Measurements from ENCODE around the gene PFDN5. TPM values are rescaled to one million over a fixed set of nuclear protein-coding genes. Genes with fewer than 3 reads are reported as not detected.

The PFDN5 gene
- total and polyA plus RNA-seq, 9 of the 15 experiments (the other 6 are each of a cell fraction or from before 2014, with no cell fraction given) = 361 to 1,636 (median 742) TPM

- TF ChIP-seq, protein P1, sequence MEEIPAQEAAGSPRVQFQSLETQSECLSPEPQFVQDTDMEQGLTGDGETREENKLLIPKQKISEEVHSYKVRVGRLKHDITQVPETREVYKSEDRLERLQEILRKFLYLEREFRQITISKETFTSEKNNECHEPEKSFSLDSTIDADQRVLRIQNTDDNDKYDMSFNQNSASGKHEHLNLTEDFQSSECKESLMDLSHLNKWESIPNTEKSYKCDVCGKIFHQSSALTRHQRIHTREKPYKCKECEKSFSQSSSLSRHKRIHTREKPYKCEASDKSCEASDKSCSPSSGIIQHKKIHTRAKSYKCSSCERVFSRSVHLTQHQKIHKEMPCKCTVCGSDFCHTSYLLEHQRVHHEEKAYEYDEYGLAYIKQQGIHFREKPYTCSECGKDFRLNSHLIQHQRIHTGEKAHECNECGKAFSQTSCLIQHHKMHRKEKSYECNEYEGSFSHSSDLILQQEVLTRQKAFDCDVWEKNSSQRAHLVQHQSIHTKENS (CRISPR knock-in tag; IDR thresholded peaks at IDR 0.05) = no peak
- no peak for TF ChIP-seq ARID4B (CRISPR knock-in tag; IDR thresholded peaks at IDR 0.05)
- no peak for TF ChIP-seq JUND (IDR thresholded peaks at IDR 0.05; ENCODE audit: borderline replicate concordance, low read depth, low read length)
- TF ChIP-seq JUND (tag; IDR thresholded peaks at IDR 0.05; ENCODE audit: borderline replicate concordance, low read depth, low read length) = peak; percentile 23; the same call in 1 of the 3 replicates
- TF ChIP-seq, protein P2, sequence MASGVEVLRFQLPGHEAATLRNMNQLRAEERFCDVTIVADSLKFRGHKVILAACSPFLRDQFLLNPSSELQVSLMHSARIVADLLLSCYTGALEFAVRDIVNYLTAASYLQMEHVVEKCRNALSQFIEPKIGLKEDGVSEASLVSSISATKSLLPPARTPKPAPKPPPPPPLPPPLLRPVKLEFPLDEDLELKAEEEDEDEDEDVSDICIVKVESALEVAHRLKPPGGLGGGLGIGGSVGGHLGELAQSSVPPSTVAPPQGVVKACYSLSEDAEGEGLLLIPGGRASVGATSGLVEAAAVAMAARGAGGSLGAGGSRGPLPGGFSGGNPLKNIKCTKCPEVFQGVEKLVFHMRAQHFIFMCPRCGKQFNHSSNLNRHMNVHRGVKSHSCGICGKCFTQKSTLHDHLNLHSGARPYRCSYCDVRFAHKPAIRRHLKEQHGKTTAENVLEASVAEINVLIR (CRISPR knock-in tag; IDR thresholded peaks at IDR 0.05) = no peak
- TF ChIP-seq, protein P3, sequence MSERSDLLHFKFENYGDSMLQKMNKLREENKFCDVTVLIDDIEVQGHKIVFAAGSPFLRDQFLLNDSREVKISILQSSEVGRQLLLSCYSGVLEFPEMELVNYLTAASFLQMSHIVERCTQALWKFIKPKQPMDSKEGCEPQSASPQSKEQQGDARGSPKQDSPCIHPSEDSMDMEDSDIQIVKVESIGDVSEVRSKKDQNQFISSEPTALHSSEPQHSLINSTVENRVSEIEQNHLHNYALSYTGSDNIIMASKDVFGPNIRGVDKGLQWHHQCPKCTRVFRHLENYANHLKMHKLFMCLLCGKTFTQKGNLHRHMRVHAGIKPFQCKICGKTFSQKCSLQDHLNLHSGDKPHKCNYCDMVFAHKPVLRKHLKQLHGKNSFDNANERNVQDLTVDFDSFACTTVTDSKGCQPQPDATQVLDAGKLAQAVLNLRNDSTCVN (CRISPR knock-in tag; IDR thresholded peaks at IDR 0.05) = no peak
- TF ChIP-seq KLF10 (CRISPR knock-in tag; IDR thresholded peaks at IDR 0.05) = no peak
- TF ChIP-seq ZNF121 (CRISPR knock-in tag; conservative IDR thresholded peaks at IDR 0.05) = no peak
- no peak for TF ChIP-seq MEF2D (tag; conservative IDR thresholded peaks at IDR 0.05; ENCODE audit: low read depth)
- TF ChIP-seq ZSCAN32 (CRISPR knock-in tag; IDR thresholded peaks at IDR 0.05) = no peak
- TF ChIP-seq, protein P4, sequence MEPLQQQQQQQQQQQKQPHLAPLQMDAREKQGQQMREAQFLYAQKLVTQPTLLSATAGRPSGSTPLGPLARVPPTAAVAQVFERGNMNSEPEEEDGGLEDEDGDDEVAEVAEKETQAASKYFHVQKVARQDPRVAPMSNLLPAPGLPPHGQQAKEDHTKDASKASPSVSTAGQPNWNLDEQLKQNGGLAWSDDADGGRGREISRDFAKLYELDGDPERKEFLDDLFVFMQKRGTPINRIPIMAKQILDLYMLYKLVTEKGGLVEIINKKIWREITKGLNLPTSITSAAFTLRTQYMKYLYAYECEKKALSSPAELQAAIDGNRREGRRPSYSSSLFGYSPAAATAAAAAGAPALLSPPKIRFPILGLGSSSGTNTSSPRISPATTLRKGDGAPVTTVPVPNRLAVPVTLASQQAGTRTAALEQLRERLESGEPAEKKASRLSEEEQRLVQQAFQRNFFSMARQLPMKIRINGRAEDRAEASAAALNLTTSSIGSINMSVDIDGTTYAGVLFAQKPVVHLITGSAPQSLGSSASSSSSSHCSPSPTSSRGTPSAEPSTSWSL (CRISPR knock-in tag; IDR thresholded peaks at IDR 0.05; ENCODE audit: borderline replicate concordance) = no peak
- TF ChIP-seq, protein P5, sequence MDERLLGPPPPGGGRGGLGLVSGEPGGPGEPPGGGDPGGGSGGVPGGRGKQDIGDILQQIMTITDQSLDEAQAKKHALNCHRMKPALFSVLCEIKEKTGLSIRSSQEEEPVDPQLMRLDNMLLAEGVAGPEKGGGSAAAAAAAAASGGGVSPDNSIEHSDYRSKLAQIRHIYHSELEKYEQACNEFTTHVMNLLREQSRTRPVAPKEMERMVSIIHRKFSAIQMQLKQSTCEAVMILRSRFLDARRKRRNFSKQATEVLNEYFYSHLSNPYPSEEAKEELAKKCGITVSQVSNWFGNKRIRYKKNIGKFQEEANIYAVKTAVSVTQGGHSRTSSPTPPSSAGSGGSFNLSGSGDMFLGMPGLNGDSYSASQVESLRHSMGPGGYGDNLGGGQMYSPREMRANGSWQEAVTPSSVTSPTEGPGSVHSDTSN (CRISPR knock-in tag; IDR thresholded peaks at IDR 0.05; ENCODE audit: low read depth) = no peak
- TF ChIP-seq, protein P5 (tag; conservative IDR thresholded peaks at IDR 0.05; ENCODE audit: low read depth) = no peak
These were observed 36.5 kb upstream of the PFDN5 start (continued) for GRCh38 chr12:53258541-53259539.

All from K562 (cell line).